Retinal pigment epithelial cell (primary cell): Measurements from ENCODE around the gene ITPRIPL1.

Experiments
- DNase-seq: peaks from one replicate; pipeline ENCODE4 v3.0.0-alpha.2; 2010; ENCODE audit warnings: low read depth
- H3K4me3 ChIP-seq: 2 replicates; pipeline ENCODE4 v1.5.1; 2011; ENCODE audit warnings: mild to moderate bottlenecking, low read length, control low read depth, moderate library complexity
- TF ChIP-seq, protein P1 (sequence below): conservative IDR thresholded peaks from 2 replicates; pipeline ENCODE4 v1.5.1; 2011; ENCODE audit warnings: low read depth, low read length, control low read depth, inconsistent platforms

Gene ITPRIPL1

DNA sequence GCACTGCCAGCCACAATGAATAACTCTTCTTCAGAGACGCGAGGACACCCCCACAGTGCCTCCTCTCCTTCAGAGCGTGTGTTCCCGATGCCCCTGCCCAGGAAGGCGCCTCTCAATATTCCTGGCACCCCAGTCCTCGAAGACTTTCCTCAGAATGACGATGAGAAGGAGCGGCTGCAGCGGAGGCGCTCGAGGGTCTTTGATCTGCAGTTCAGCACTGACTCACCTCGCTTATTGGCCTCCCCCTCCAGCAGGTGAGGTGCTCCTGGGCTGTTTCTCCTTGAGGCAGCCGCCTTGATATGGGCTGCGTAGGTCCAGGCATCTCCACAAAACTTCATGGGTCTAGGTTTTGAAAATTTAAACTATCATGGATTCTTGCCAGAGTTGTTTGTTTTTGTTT is 16.5 kb downstream of the ITPRIPL1 start:
- TF ChIP-seq, protein P1, sequence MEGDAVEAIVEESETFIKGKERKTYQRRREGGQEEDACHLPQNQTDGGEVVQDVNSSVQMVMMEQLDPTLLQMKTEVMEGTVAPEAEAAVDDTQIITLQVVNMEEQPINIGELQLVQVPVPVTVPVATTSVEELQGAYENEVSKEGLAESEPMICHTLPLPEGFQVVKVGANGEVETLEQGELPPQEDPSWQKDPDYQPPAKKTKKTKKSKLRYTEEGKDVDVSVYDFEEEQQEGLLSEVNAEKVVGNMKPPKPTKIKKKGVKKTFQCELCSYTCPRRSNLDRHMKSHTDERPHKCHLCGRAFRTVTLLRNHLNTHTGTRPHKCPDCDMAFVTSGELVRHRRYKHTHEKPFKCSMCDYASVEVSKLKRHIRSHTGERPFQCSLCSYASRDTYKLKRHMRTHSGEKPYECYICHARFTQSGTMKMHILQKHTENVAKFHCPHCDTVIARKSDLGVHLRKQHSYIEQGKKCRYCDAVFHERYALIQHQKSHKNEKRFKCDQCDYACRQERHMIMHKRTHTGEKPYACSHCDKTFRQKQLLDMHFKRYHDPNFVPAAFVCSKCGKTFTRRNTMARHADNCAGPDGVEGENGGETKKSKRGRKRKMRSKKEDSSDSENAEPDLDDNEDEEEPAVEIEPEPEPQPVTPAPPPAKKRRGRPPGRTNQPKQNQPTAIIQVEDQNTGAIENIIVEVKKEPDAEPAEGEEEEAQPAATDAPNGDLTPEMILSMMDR, result no peak
- H3K4me3 ChIP-seq, result no peak overlapping the region
- no peak for DNase-seq

DNA sequence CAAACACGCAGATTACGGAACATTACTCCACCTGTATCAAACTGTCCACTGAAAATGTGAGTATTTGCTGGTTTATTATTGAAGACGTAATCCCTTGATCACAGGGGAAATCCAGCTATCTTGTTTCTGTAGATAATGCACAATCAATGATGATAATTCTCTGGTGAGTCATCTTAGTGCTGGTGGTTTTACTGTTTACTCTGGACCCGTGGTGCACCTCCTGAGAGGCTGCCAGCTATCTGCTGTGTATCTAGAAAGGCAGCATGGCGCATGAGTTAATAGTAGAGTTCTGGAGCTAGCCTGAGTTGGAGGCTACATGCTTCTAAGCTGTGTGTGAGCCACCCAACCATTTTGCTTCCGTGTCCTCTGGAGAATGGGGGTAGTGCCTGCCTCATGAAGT is 17.0 kb downstream of the ITPRIPL1 start:
- DNase-seq, result no peak
- H3K4me3 ChIP-seq, result no peak overlapping the region
- TF ChIP-seq, protein P1, result no peak

DNA sequence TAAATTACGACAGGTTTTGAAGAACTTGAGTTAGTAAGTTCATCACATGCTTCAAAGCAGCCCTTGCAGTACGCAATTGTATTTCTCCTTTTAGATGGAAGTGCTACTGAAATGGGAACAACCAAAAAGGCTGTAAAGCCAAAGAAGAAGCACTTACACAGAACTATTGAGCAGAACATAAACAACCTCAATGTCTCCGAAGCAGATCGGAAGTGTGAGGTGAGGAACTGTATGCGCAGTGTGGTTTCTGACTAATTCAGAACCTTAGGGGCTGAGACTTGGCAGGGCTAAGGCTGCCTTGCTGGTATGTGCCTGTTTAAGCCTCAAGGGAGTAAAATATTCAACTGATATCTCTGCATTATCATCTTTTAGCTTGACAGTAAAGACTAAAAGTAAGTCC is 18.9 kb downstream of the ITPRIPL1 start:
- DNase-seq, result no peak

DNA sequence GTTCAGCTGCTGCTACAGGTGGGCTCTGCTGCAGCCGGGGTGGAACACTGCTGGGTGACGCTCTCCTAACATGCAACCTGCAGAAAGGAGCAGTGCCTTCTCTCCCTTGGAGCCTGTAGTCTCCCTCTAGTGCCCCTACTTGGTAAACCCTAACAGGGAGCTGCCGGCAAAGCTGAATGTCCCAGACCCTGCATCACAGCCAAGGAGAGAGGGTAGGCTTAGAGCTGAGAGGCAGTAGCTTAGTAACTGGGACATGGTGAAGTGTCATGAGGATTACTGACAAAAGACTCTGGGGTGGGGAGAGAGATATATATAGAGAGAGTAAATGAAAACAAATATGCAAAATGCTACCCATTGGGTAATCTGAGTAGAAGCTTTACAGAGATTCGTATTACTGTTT is 20.3 kb downstream of the ITPRIPL1 start:
- H3K4me3 ChIP-seq, result no peak overlapping the region
- DNase-seq, result no peak

More for the DNA sequence above, 18.9 kb downstream of the ITPRIPL1 start:
- TF ChIP-seq, protein P1, result no peak
- no peak overlapping the region for H3K4me3 ChIP-seq

DNA sequence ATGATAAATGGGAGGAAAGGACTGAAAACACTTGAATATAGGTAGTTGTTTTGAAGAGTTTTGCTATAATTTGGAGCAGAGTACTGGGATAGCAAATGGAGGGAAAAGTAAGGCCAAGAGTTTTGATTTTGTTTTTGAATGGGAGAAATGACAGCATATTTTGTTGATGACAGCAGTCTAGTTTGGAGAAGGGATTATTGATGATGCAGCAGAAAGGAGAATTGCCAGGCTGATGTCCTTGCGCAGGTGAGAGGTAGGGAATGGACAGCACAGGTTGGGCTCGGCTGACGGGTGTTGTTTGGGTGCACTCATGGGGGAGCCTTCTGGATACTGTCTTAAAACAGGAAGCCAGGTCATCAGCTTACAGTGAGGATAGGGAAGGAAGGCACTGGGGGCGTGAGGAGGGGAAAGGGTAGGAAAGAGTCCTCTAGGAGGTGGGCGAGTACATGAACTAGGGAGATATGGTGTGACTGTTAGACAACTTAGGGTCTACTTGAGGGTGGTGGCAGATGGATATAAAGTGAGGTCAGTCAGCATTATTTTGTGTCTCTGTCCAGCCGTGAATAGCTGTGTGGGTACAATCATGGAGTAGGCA is 20.8 kb downstream of the ITPRIPL1 start:
- no peak for DNase-seq
- TF ChIP-seq, protein P1, result no peak
- no peak overlapping the region for H3K4me3 ChIP-seq

More for the DNA sequence above, 20.3 kb downstream of the ITPRIPL1 start:
- TF ChIP-seq, protein P1, result peak; percentile 57

DNA sequence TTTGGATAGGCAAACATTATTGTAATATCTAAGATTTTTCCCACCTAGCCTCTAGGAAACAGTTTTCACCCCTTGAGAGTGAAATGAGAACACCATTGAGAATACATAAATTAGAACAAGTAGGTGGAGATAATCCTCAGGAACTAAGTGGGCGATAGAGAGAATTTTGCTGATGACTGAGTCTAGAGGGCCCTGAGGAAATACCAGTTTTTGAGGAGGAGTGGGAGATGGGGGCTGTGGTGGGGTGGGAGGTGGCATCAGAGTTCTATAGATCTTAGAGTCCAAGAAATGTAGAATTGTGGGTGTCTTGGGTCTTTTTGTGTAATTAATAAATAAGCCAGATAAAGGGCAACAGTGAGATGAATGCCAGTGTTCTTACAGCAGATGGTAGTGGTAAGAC is 22.3 kb downstream of the ITPRIPL1 start:
- TF ChIP-seq, protein P1, result no peak
- no peak for DNase-seq
- no peak overlapping the region for H3K4me3 ChIP-seq

DNA sequence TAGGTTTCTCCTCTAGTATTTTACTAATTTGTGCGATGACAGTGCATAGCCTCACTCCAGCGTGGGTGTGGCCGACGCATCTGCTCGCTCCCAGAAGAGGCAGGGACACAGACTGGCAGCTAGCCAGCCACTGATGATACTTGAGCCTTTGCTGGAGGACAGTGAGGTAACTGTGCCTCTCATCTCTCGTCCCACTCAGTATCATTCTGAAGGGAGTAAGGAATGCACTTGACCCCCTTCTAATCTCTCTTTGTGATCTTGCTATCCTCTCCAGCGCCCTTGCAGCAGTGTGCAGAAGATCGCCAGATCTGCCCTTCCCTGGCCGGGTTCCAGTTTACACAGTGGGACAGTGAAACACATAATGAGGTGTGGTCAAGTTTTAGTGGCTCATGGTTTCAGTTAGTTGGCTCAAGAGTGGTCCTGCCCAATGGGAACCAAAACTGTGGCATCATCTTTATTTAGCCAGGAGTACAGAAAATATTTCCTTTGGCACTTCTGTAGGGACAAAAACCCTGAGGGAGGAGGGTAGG is 28.0 kb downstream of the ITPRIPL1 start:
- TF ChIP-seq, protein P1, result no peak
- no peak for DNase-seq
- no peak overlapping the region for H3K4me3 ChIP-seq
